SH-SY5Y (cell line): Measurements from ENCODE around the gene GARIN3.

Experiments
- GATA2 ChIP-seq: IDR thresholded peaks from 2 replicates; pipeline ENCODE4 v1.6.1; 2011; ENCODE audit warnings: mild to moderate bottlenecking, low read depth, low read length
- GATA3 ChIP-seq: IDR thresholded peaks from 2 replicates; pipeline ENCODE4 v1.6.1; 2011; ENCODE audit warnings: low read depth, mild to moderate bottlenecking, low read length, moderate library complexity

- TF ChIP-seq GATA3: no peak
- no peak for TF ChIP-seq GATA2
Observed at GRCh38 chr5:157215514-157216167, 49.6 kb upstream of the GARIN3 start.
